Neuronal stem cell (in vitro differentiated cells): ENCODE measurements around the gene PEX13.

Experiments used
- DNase-seq: peaks from one replicate; pipeline ENCODE4 v3.0.0-alpha.2; 2013; ENCODE audit warnings: low spot score
- H2AFZ ChIP-seq: one replicate; pipeline ENCODE4 v1.6.1; 2013; ENCODE audit warnings: mild to moderate bottlenecking, low read length, inconsistent platforms
- H2AK5ac ChIP-seq: 2 replicates; pipeline ENCODE4 v1.6.1; 2013; ENCODE audit warnings: low read depth, mild to moderate bottlenecking, inconsistent platforms, low read length, moderate library complexity, mixed read lengths
- H2BK120ac ChIP-seq: 2 replicates; pipeline ENCODE4 v1.6.1; 2013; ENCODE audit warnings: low read depth, mild to moderate bottlenecking, inconsistent platforms, low read length, moderate library complexity, mixed read lengths
- H2BK12ac ChIP-seq: one replicate; pipeline ENCODE4 v1.6.1; 2013; ENCODE audit warnings: low read length, inconsistent platforms
- H2BK15ac ChIP-seq: 2 replicates; pipeline ENCODE4 v1.6.1; 2013; ENCODE audit warnings: mild to moderate bottlenecking, low read length, inconsistent platforms, mixed read lengths
- H2BK5ac ChIP-seq: one replicate; pipeline ENCODE4 v1.6.1; 2013; ENCODE audit warnings: inconsistent platforms, mild to moderate bottlenecking, low read length, moderate library complexity
- H3K14ac ChIP-seq: one replicate; pipeline ENCODE4 v1.6.1; 2013; ENCODE audit warnings: low read length, inconsistent platforms
- H3K18ac ChIP-seq: 2 replicates; pipeline ENCODE4 v1.6.1; 2013; ENCODE audit warnings: low read length, inconsistent platforms
- H3K23ac ChIP-seq: 2 replicates; pipeline ENCODE4 v1.6.1; 2013; ENCODE audit warnings: low read depth, mild to moderate bottlenecking, mixed read lengths, low read length, inconsistent platforms; ENCODE audit not compliant: poor library complexity
- H3K27ac ChIP-seq: replicated peaks from 3 replicates; pipeline ENCODE4 v1.5.1; 2013; ENCODE audit warnings: low read length, inconsistent platforms
- H3K27me3 ChIP-seq, 3 experiments: 2 replicates each; pipeline ENCODE4 v1.6.1; 2013; ENCODE audit warnings: low read length in 3 of 3, mild to moderate bottlenecking in 2 of 3, inconsistent platforms in 1 of 3, low read depth in 1 of 3, mixed read lengths in 1 of 3, moderate library complexity in 1 of 3; ENCODE audit not compliant: control insufficient read depth in 3 of 3, insufficient read depth in 3 of 3
- H3K36me3 ChIP-seq, 2 donors: replicated peaks in 1 of 2; 2 replicates each; pipeline ENCODE4 v1.6.1; 2013; ENCODE audit warnings: low read length in 2 of 2; ENCODE audit not compliant: control insufficient read depth in 2 of 2, insufficient read depth in 2 of 2
- H3K4ac ChIP-seq: 2 replicates; pipeline ENCODE4 v1.6.1; 2013; ENCODE audit warnings: inconsistent platforms, mild to moderate bottlenecking, low read length, moderate library complexity
- H3K4me1 ChIP-seq, 2 donors: 1 replicate in 1 of 2; 2 replicates in 1 of 2; pipeline ENCODE4 v1.6.1; 2013; ENCODE audit warnings: low read length in 2 of 2, low read depth in 1 of 2; ENCODE audit not compliant: control insufficient read depth in 2 of 2, insufficient read depth in 1 of 2
- H3K4me2 ChIP-seq: one replicate; pipeline ENCODE4 v1.6.1; 2013; ENCODE audit warnings: mild to moderate bottlenecking, low read length, inconsistent platforms; ENCODE audit not compliant: insufficient read depth, poor library complexity, severe bottlenecking
- H3K4me3 ChIP-seq, 2 donors: 2 replicates each; pipeline ENCODE4 v1.5.1; 2013; ENCODE audit warnings: low read length in 2 of 2, mild to moderate bottlenecking in 2 of 2, inconsistent platforms in 1 of 2, moderate library complexity in 1 of 2
- H3K79me1 ChIP-seq: one replicate; pipeline ENCODE4 v1.6.1; 2013; ENCODE audit warnings: low read depth, mild to moderate bottlenecking, inconsistent platforms, low read length, moderate library complexity
- H3K9ac ChIP-seq: one replicate; pipeline ENCODE4 v1.6.1; 2013; ENCODE audit warnings: mild to moderate bottlenecking, low read depth, low read length, inconsistent platforms; ENCODE audit not compliant: poor library complexity
- H3K9me3 ChIP-seq, 2 donors: replicated peaks in 1 of 2; 2 replicates each; pipeline versions ENCODE3 to v1.6.1; 2013; ENCODE audit warnings: low read length in 2 of 2, mild to moderate bottlenecking in 2 of 2, inconsistent platforms in 1 of 2, low read depth in 1 of 2, mixed read lengths in 1 of 2, moderate library complexity in 1 of 2; ENCODE audit not compliant: control insufficient read depth in 2 of 2, insufficient read depth in 1 of 2
- H4K8ac ChIP-seq: one replicate; pipeline ENCODE4 v1.6.1; 2013; ENCODE audit warnings: low read depth, mild to moderate bottlenecking, inconsistent platforms, low read length, moderate library complexity
- H4K91ac ChIP-seq: one replicate; pipeline ENCODE4 v1.6.1; 2013; ENCODE audit warnings: low read length, low read depth, mild to moderate bottlenecking, inconsistent platforms; ENCODE audit not compliant: poor library complexity
- WGBS, 2 donors: extraction: QIAGEN DNeasy Blood & Tissue Kit; methylation state at CpG; one replicate each; pipeline ENCODE4 v1.1.7; 2013; ENCODE audit warnings: missing lambda C conversion rate in 2 of 2, mixed read lengths in 1 of 2; ENCODE audit not compliant: insufficient read length in 2 of 2, insufficient replicate concordance in 1 of 2; ENCODE audit errors: extremely low coverage in 2 of 2; 5-methylcytosine and 5-hydroxymethylcytosine counted together

PEX13 gene

DNA sequence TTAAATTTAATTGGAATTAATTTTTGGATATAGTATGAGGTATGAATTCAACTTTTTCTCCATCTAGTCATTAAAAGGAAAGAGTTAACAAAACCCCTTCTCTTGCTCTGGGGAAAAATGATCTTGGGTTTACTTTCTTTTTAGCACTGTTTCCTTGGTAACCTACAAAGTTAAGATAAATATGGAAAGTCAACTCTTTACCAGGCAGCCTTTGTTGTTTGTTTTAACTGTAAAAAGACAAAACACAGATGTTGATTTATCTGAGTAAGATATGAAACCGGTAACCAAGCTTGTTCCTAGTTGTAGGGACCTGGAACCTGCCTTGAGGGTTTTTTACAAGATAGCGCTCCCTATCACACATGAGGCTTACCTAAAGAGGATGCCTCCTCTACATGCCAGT is 38.0 kb downstream of the PEX13 start:
- Histone ChIP-seq H2BK120ac (no peak overlapping the region), H2BK15ac (no peak overlapping the region), H3K23ac (no peak overlapping the region), H3K4me2 (no peak overlapping the region), H3K4me3 (no peak overlapping the region), H3K79me1 (no peaks in the 10 kb centered on the region), H3K9ac (no peak overlapping the region), H4K91ac (no peak overlapping the region), H3K36me3 (peaks cover 0 to 34% of the 10 kb centered on the region in 2 donors), H3K9me3 (no peaks in the 10 kb centered on the region), H2BK5ac (no peak overlapping the region), H3K4ac (no peak overlapping the region), H3K4me1 (no peaks in the 10 kb centered on the region), H2AFZ (no peak overlapping the region), H2AK5ac (no peak overlapping the region), H3K18ac (no peak overlapping the region), H3K27me3 (no peaks in the 10 kb centered on the region), H3K27ac (no peak overlapping the region), H4K8ac (no peak overlapping the region), H3K14ac (no peak overlapping the region), H2BK12ac (no peak overlapping the region)
- no CpG with 5 or more reads among the region's 2 CpGs for WGBS, 2 donors
- no peak for DNase-seq

DNA sequence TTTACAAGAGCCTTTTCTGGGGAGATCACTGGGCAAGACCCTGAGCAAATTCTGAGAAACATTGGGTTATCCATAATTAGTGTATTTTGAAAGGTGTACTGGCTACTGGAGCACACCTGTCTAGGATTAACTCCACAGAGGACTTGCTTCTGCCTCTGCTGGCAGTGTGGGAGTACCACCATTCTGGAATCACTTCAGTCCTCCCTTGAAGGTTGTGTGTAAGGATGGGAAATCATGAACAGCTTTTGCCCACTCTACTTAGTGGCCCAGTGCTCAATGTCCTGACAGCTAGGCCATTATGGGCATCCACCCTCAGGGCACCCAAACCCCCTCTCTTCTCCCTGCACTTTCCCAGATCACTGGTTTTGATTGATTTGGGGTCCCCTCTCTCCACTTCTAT is 40.0 kb downstream of the PEX13 start:
- Histone ChIP-seq H2AK5ac (no peak overlapping the region), H3K4ac (no peak overlapping the region), H3K36me3 (peaks cover 0 to 25% of the 10 kb centered on the region in 2 donors), H2AFZ (no peak overlapping the region), H2BK15ac (no peak overlapping the region), H4K91ac (no peak overlapping the region), H4K8ac (no peak overlapping the region), H2BK120ac (no peak overlapping the region), H3K18ac (no peak overlapping the region), H2BK12ac (no peak overlapping the region), H3K9ac (no peak overlapping the region), H3K4me3 (no peak overlapping the region), H3K9me3 (no peaks in the 10 kb centered on the region), H3K27me3 (no peaks in the 10 kb centered on the region), H3K4me1 (no peaks in the 10 kb centered on the region), H3K79me1 (no peaks in the 10 kb centered on the region), H3K27ac (no peak overlapping the region), H3K4me2 (no peak overlapping the region), H2BK5ac (no peak overlapping the region), H3K23ac (no peak overlapping the region), H3K14ac (no peak overlapping the region)
- no peak for DNase-seq

DNA sequence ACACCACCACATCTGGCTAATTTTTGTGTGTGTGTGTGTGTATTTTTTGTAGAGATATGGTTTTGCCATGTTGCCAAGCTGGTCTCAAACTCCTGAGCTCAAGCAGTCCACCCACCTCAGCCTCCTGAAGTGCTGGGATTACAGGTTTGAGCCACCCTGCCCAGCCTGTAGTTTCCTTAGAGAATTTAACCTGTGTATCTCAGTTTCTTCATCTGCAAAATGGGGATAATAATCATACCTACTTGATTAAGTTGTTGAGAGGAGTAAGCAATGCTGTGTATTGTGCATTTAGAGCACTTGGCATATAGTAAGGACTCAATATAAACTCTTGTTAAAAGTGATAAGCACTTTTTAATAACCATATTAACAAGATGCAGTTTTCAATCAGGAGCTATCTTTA is 41.9 kb downstream of the PEX13 start:
- no peak for DNase-seq
- Histone ChIP-seq H3K14ac (no peak overlapping the region), H2AK5ac (no peak overlapping the region), H3K36me3 (peaks cover 0 to 19% of the 10 kb centered on the region in 2 donors), H4K8ac (no peak overlapping the region), H2BK15ac (no peak overlapping the region), H3K27me3 (no peaks in the 10 kb centered on the region), H2BK12ac (no peak overlapping the region), H3K4me1 (no peaks in the 10 kb centered on the region), H3K27ac (no peak overlapping the region), H3K9ac (no peak overlapping the region), H2BK120ac (no peak overlapping the region), H3K9me3 (no peaks in the 10 kb centered on the region), H2BK5ac (no peak overlapping the region), H3K18ac (no peak overlapping the region), H3K79me1 (no peaks in the 10 kb centered on the region), H3K4me3 (no peak overlapping the region), H2AFZ (no peak overlapping the region), H3K23ac (no peak overlapping the region), H3K4me2 (no peak overlapping the region), H4K91ac (no peak overlapping the region), H3K4ac (no peak overlapping the region)

DNA sequence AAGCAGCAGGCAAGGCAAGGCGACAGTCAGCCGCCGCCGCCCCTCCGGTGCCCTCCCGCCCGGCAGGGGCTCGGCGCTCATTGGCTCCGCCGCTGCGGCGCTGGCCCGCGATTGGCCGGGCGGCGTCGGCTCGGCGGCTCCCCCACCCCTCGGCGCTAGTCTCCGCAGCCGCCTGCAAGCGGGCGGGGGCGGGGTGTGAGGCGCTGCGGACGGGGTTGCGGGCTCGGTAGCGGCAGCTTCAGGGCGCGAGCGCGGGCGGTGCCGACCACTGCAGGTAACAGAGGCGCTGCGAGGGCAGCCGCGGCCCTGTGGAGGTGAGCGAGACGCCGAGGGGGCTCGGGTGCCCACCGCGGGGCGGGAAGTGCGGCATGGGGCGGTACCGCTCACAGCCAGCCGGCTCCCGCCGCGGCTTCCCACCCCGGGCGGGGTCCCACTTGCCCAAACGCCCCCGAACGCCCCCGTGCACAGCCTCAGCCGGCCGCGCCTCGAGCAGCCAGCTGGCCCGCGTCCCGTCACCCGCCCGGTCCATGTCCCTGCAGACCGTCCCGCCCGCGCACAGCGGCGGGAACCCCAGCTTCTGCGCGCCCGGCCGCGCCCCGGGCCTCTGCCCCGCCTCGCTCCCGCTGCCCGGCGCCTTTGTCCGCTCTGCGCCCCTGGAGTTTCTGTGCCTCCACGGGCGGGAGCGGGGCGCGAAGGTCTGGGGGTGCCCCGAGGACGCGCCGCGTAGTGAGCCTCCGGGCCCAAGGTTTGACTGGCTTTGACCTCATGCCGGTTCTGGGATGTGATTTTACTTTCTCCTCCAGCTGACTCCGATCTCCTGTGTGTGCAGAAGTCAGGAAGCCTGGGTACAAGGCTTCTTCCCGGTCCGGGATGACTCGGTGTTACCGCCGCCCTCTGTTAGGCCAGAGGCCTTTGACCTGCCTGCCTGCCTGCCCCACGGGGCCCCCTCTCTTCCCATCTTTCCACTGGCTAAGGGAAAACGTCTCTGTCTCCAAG is 48.5 kb downstream of the PEX13 start, which contains the start of gene SANBR:
Gene SANBR, plus strand, starts transcription at position 158 of the 996 bp plus-strand sequence. CDS start 4,480 bp downstream, outside the sequence.
- WGBS, 2 donors = no CpG with 5 or more reads among the region's 112 CpGs
- H2BK5ac ChIP-seq = peak within 1 kb of the TSS; percentile 98
- H3K4ac ChIP-seq = no peak within 1 kb of the TSS
- no peaks in the 10 kb centered on the region for H3K79me1 ChIP-seq
- H3K9me3 ChIP-seq = no peaks in the 10 kb centered on the region
- peak within 1 kb of the TSS; percentile 94 for H3K14ac ChIP-seq
- peak within 1 kb of the TSS; percentile 99 for H2AFZ ChIP-seq
- peaks cover 0 to 1% of the 10 kb centered on the region in 2 donors for H3K4me1 ChIP-seq
- peak within 1 kb of the TSS; percentile 92 for H3K27ac ChIP-seq
- H3K4me3 ChIP-seq = peak within 1 kb of the TSS; percentile 92 to 98
- peaks cover 3 to 30% of the 10 kb centered on the region in 2 donors for H3K36me3 ChIP-seq
- peak within 1 kb of the TSS; percentile 66 for H3K4me2 ChIP-seq
- no peak within 1 kb of the TSS for H2BK12ac ChIP-seq
- peak within 1 kb of the TSS; percentile 67 for H2BK15ac ChIP-seq
- peak within 1 kb of the TSS; percentile 99 for H3K23ac ChIP-seq
- DNase-seq = peak; percentile 55
- H4K8ac ChIP-seq = no peak within 1 kb of the TSS
- no peaks in the 10 kb centered on the region for H3K27me3 ChIP-seq
- no peak within 1 kb of the TSS for H4K91ac ChIP-seq
- peak within 1 kb of the TSS; percentile 72 for H2BK120ac ChIP-seq
- H3K9ac ChIP-seq = peak within 1 kb of the TSS; percentile 92
- H3K18ac ChIP-seq = peak within 1 kb of the TSS; percentile 98
- no peak within 1 kb of the TSS for H2AK5ac ChIP-seq
